WERI-Rb-1 (cell line): ENCODE measurements around the gene NAIF1.

Experiments used
- DNase-seq: peaks from one replicate; pipeline ENCODE4 v3.0.0-alpha.2; 2020
- H3K27ac ChIP-seq: fragments of 250-450 bp; sonication (Bioruptor Pico); 2 replicates; pipeline ENCODE4 v1.5.1; 2020; ENCODE audit warnings: mild to moderate bottlenecking, moderate library complexity
- H3K27me3 ChIP-seq: fragments of 250-450 bp; sonication (Bioruptor Pico); 2 replicates; pipeline ENCODE4 v1.5.1; 2021; ENCODE audit warnings: mild to moderate bottlenecking, low read depth, moderate library complexity; ENCODE audit not compliant: insufficient read depth, severe bottlenecking
- H3K36me3 ChIP-seq: fragments of 250-450 bp; sonication (Bioruptor Pico); 2 replicates; pipeline ENCODE4 v1.5.1; 2020; ENCODE audit warnings: mild to moderate bottlenecking, moderate library complexity
- H3K4me3 ChIP-seq: 2 replicates; pipeline ENCODE4 v1.5.1; 2011; ENCODE audit warnings: low read depth, mild to moderate bottlenecking, control low read depth, low read length
- H3K9me3 ChIP-seq: fragments of 250-450 bp; sonication (Bioruptor Pico); 2 replicates; pipeline ENCODE4 v1.5.1; 2021; ENCODE audit warnings: mild to moderate bottlenecking, moderate library complexity; ENCODE audit not compliant: severe bottlenecking
- TF ChIP-seq, protein P1 (sequence below): IDR thresholded peaks from 2 replicates; pipeline ENCODE4 v1.5.1; 2011; ENCODE audit warnings: low read depth, mild to moderate bottlenecking, control low read depth, inconsistent platforms, low read length

NAIF1 gene

DNA sequence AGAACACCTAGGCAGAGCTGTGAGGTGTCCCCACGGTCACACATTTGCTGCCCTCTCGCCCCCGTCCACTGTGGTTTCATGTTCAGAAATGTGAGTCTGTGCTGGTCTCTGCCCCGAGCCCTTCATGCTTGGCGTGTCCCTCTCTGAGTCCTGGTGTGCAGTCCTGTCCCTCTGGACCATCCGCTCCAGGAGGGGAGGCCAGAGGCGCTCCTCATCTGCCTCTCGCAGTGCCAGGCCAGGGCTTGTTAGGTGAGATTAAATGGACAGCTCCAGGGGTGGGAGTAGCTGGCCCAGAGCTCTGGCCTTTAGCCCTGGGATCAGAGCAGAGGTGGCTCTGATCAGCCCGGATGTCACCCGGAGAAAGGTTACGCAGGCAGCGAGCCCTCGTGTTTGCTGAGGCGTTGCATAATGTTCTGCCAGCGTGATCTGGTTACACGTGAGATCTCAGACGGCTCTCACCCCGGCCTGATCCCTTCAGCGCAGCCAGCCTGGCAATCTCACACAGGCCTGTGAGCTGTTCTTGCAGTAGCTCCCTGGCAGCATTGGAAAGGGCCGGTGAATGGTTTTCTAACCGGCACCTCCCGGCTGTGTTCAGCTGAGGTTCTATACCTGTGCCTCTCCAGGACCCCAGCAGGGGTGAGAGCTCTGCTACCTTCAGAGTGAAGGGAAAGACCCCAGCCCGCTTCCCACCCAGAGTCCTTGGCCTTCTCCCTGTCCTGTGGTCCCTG is 35.9 kb upstream of the NAIF1 start:
- Histone ChIP-seq H3K27me3 (no peaks in the 10 kb centered on the region), H3K27ac (peak overlapping the region; percentile 37), H3K4me3 (no peak overlapping the region), H3K9me3 (no peaks in the 10 kb centered on the region), H3K36me3 (peaks cover 78% of the 10 kb centered on the region)
- TF ChIP-seq, protein P1, sequence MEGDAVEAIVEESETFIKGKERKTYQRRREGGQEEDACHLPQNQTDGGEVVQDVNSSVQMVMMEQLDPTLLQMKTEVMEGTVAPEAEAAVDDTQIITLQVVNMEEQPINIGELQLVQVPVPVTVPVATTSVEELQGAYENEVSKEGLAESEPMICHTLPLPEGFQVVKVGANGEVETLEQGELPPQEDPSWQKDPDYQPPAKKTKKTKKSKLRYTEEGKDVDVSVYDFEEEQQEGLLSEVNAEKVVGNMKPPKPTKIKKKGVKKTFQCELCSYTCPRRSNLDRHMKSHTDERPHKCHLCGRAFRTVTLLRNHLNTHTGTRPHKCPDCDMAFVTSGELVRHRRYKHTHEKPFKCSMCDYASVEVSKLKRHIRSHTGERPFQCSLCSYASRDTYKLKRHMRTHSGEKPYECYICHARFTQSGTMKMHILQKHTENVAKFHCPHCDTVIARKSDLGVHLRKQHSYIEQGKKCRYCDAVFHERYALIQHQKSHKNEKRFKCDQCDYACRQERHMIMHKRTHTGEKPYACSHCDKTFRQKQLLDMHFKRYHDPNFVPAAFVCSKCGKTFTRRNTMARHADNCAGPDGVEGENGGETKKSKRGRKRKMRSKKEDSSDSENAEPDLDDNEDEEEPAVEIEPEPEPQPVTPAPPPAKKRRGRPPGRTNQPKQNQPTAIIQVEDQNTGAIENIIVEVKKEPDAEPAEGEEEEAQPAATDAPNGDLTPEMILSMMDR, result no peak
- DNase-seq, result peak; percentile 48

- Histone ChIP-seq H3K27me3 (no peaks in the 10 kb centered on the region), H3K9me3 (no peaks in the 10 kb centered on the region), H3K36me3 (peaks cover 70% of the 10 kb centered on the region), H3K4me3 (no peak overlapping the region), H3K27ac (no peak overlapping the region)
- no peak for DNase-seq
- TF ChIP-seq, protein P1, result no peak
Measured at GRCh38 chr9:128102196-128102595, 35.1 kb upstream of the NAIF1 start.

GRCh38 chr9:128101690-128102089 is 34.6 kb upstream of the NAIF1 start:
- Histone ChIP-seq H3K9me3 (no peaks in the 10 kb centered on the region), H3K27me3 (no peaks in the 10 kb centered on the region), H3K36me3 (peaks cover 65% of the 10 kb centered on the region), H3K27ac (no peak overlapping the region), H3K4me3 (no peak overlapping the region)
- no peak for DNase-seq
- TF ChIP-seq, protein P1, result no peak

GRCh38 chr9:128101231-128101661 is 34.1 kb upstream of the NAIF1 start:
- no peaks in the 10 kb centered on the region for H3K9me3 ChIP-seq
- H3K4me3 ChIP-seq, result no peak overlapping the region
- DNase-seq, result no peak
- no peak overlapping the region for H3K27ac ChIP-seq
- TF ChIP-seq, protein P1, result no peak
- no peaks in the 10 kb centered on the region for H3K27me3 ChIP-seq
- H3K36me3 ChIP-seq, result peaks cover 60% of the 10 kb centered on the region

- TF ChIP-seq, protein P1, result no peak
- no peak overlapping the region for H3K4me3 ChIP-seq
- H3K9me3 ChIP-seq, result no peaks in the 10 kb centered on the region
- no peak for DNase-seq
- H3K27me3 ChIP-seq, result no peaks in the 10 kb centered on the region
- H3K36me3 ChIP-seq, result peaks cover 54% of the 10 kb centered on the region
- H3K27ac ChIP-seq, result no peak overlapping the region
Measured at GRCh38 chr9:128100581-128100980, 33.5 kb upstream of the NAIF1 start.
